ENCODE data around the gene SEPTIN11.
A peak's percentile ranks its signal among the peaks of the same experiment; 100 is the strongest.

The SEPTIN11 gene

GRCh38 chr4:76949276-76950051, at the start of gene SEPTIN11:
SEPTIN11 (plus strand) TSS chr4:76949752; CDS start chr4:76949904, 152 bp downstream.
- peak; percentile 70 to 74 for DNase-seq (ENCODE audit: low read depth in 1 of 2, low spot score in 1 of 2)

DNA sequence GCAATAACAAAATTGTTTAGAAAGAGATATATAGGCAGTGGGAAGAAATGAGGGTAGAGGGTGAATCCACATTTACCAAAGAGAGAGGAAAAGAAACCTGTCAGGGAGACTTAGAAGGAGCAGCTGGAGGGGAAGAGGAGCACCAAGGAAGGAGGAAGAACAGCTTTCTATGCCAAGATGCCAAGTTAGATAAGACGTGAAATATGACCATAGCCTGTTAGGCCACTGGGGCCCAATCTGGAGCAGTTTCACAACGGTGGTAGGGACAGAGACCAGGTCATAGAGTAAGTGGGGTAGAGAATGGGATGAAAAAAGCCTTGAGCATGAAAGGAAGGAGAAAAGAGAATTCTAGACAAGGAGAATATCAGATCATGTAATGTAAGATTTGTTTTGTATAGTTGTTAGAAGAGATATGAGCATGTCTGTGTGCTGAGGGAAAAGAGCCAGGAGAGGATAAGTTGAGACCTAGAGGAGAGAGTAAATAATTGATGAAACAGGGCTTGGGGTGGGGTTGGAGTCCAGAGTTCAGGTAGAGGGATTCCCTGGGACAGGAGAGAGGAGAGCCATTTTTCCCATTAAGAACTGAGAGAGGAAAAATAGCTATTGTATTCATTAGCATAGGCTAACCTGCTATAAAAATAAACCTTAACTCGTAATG, 47.2 kb upstream of the SEPTIN11 start:
- DNase-seq (ENCODE audit: low read depth in 1 of 2, low spot score in 1 of 2), result no peak

DNA sequence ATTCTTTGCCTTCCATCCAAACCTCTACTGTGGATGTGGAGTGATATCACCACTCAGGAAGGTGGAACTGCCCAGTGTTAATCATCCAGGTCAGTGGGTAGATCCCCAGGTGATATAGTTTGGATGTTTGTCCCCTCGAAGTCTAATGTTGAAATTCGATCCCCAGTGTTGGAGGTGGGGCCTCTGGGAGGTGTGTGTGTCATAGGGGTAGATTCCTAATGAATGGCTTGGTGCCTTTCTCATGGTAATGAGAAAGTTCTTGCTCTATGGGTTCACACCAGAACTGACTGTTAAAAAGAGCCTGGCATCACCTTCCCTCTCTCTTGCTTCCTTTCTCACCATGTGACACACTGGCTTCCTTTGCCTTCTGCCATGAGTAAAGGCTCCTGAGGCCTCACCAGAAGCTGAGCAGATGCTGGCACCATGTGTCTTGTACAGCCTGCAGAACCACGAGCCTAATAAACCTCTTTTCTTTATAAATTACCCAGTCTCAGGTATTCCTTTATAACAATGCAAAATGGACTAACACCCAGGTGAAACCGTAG, 44.8 kb upstream of the SEPTIN11 start:
- no peak for DNase-seq (ENCODE audit: low read depth in 1 of 2, low spot score in 1 of 2)

GRCh38 chr4:76905521-76905920, 44.0 kb upstream of the SEPTIN11 start:
- DNase-seq (ENCODE audit: low read depth in 1 of 2, low spot score in 1 of 2), result no peak

- DNase-seq (ENCODE audit: low read depth in 1 of 2, low spot score in 1 of 2), result no peak
These were observed 39.8 kb upstream of the SEPTIN11 start for GRCh38 chr4:76909711-76910110.

GRCh38 chr4:76920715-76921114, 28.8 kb upstream of the SEPTIN11 start:
- no peak for DNase-seq (ENCODE audit: low read depth in 1 of 2, low spot score in 1 of 2)

GRCh38 chr4:76923619-76924357, 25.8 kb upstream of the SEPTIN11 start:
- no peak for DNase-seq (ENCODE audit: low read depth in 1 of 2, low spot score in 1 of 2)

DNA sequence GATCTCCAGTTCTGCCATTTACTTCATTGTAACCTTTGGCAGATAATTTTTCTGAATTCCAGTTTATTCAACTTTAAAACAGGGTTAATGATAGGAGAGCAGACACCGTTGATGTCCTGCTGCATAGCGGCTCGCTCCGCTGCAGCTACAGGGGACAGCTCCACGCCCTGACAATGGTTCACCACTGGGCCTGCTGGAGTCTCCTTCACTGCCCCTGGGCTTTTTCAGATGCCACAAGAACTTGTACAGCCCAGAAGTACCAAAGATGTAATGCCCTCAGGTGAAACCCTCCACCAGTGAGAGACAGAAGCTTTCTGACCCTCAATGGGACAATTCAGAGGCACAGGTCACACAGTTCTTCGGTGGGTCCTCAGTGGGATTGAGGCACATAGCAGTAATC, 22.7 kb upstream of the SEPTIN11 start:
- DNase-seq (ENCODE audit: low read depth in 1 of 2, low spot score in 1 of 2), result no peak

- no peak for DNase-seq (ENCODE audit: low read depth in 1 of 2, low spot score in 1 of 2)
These were observed 18.9 kb upstream of the SEPTIN11 start for GRCh38 chr4:76930685-76931084.

DNA sequence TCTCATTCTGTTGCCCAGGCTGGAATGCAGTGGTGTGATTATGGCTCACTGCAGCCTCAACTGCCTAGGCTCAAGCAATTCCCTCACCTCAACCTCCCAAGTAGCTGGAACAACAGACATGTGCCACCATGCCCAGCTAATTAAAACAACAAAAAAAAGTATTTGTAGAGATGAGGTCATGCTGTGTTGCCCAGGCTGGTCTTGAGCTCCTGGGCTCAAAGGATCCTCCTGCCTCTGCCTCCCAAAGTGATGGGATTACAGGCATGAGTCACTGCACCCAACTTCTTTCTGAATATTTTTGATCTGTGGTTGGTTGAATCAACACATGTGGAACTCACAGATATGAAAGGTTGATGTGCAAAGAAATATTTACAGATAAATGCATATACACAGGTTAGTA, 18.5 kb upstream of the SEPTIN11 start:
- DNase-seq (ENCODE audit: low read depth in 1 of 2, low spot score in 1 of 2), result no peak

- no peak for DNase-seq (ENCODE audit: low read depth in 1 of 2, low spot score in 1 of 2)
These were observed 17.8 kb upstream of the SEPTIN11 start for GRCh38 chr4:76931576-76932276.

- DNase-seq (ENCODE audit: low read depth in 1 of 2, low spot score in 1 of 2), result no peak
These were observed 10.4 kb upstream of the SEPTIN11 start for GRCh38 chr4:76939184-76939583.

GRCh38 chr4:76943129-76943620, 6.4 kb upstream of the SEPTIN11 start:
- DNase-seq (ENCODE audit: low read depth in 1 of 2, low spot score in 1 of 2), result no peak

DNA sequence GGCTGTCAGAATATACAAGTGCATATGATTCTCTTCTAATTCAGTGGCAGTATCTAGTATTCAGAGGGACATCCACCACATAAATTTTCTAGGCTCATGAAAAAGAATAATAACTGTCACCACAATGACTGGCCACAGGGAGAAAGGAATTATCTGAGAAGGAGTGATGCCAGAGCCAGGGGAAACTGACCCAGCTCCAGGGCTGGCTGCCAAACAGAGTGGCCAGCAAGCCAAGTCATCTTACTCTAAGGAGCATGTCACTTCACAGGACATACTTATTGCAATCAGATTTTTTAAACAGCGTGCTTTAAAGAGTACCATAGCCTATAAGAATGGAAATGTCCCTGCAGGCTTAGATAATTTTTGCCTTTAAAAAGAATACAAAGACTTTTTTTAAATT, 5.8 kb upstream of the SEPTIN11 start:
- DNase-seq (ENCODE audit: low read depth in 1 of 2, low spot score in 1 of 2), result no peak

DNA sequence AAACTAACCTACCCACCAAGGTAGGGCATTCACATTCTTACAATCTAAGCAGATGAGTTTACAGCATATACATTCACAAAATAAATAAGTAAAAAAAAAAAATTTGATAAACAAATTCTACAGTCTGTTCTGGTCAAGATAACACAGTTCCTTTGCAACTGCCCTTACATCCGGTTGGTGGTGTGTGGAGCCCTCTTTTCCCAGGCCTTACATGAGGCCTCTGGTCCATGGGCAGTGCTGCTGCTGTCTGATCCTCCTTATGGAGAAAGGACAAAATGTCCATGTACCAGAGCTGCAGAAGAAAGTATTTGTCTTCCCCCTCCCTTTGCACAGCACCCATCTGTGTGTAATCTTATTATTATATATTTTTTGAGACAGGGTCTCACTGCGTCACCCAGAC, 2.2 kb upstream of the SEPTIN11 start:
- DNase-seq (ENCODE audit: low read depth in 1 of 2, low spot score in 1 of 2), result no peak

GRCh38 chr4:76948443-76949275, 893 bp upstream of the SEPTIN11 start:
- peak in 1 of 2 donors; percentile 22 for DNase-seq (ENCODE audit: low read depth in 1 of 2, low spot score in 1 of 2)

- DNase-seq (ENCODE audit: low read depth in 1 of 2, low spot score in 1 of 2), result peak in 1 of 2 donors; percentile 46
These were observed 752 bp downstream of the SEPTIN11 start for GRCh38 chr4:76950052-76950955.

GRCh38 chr4:76950956-76951671, 1.6 kb downstream of the SEPTIN11 start:
- no peak for DNase-seq (ENCODE audit: low read depth in 1 of 2, low spot score in 1 of 2)
